ENCODE measurements around the gene LRRC1.
A peak's percentile ranks its signal among the peaks of the same experiment; 100 is the strongest.

Gene LRRC1

DNA sequence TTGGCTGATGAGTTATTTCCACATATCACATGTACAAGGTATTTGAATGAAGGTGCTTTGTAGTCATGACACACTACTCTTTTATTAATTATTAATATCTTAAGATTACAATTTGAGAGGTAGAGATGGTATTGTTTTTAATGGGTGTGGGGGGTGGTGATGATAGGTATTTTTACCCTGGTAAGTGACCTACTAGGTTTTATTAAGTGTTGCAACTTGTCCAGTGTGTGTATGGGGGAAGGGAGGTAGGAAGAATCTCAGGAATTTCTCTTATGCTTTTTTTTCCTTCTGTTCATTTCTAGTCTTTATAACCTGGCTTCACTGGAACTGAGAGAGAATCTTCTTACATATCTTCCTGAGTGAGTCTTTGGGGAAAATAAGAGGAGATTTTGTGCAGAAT, 101.4 kb downstream of the LRRC1 start:
- no peak for DNase-seq

- DNase-seq, result no peak
These were observed 103.4 kb downstream of the LRRC1 start for GRCh38 chr6:53898026-53898795.

DNA sequence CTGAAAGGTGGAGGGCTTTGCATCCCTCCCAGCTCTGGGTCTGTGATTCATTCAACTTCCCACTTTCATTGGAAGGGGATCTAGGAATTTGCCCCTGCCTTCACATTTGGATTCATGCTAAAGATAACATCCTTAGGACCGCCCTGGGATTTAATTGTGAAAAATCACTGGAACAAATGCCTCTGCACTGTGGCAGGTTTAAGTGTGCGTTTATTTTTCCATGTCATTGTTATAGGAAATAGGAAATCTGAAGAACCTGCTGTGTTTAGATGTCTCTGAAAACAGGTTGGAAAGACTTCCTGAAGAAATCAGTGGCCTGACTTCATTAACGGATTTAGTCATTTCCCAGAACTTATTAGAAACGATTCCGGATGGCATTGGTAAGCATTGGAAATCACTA, 104.7 kb downstream of the LRRC1 start:
- no peak for DNase-seq

GRCh38 chr6:53903357-53903756, 108.6 kb downstream of the LRRC1 start:
- DNase-seq, result no peak

DNA sequence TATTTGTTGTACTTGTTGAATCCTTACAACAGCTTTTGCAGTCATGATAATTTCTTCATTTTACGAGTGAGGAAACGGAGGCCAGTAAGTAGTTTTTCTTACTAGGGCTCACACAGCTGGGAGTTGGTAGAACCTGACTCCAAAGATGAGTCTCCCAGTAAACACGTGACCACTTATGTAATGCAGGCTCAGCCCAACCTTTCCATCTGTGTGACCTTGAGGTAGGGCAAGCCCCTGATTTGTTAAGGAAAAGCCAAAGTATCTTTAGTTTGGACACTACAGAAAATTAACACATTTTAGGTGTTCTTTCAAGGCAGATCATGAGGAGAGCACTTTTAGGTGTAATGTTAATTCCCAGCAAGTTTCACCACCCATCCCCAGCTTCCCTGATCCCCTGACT, 111.3 kb downstream of the LRRC1 start:
- no peak for DNase-seq

GRCh38 chr6:53906842-53907241, 112.0 kb downstream of the LRRC1 start:
- DNase-seq, result peak; percentile 32

DNA sequence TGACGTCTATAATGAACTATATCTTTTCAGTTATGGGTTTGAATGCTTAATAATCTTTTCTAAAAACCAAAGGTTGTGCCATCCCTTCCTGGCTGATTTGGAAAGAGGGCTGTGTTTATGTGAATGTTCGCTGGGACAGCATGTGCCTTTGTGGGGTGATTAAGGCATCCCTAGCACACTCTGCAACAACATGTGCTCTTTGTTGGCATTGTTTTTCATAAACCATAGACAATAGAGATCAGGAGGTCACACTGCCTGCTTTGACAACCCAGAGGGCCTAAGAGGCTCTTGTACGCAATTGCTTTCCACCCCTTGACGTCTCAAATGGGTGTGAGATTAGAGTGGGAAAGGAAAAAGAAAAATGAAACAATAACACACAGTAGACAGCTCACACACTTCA, 116.0 kb downstream of the LRRC1 start:
- no peak for DNase-seq

DNA sequence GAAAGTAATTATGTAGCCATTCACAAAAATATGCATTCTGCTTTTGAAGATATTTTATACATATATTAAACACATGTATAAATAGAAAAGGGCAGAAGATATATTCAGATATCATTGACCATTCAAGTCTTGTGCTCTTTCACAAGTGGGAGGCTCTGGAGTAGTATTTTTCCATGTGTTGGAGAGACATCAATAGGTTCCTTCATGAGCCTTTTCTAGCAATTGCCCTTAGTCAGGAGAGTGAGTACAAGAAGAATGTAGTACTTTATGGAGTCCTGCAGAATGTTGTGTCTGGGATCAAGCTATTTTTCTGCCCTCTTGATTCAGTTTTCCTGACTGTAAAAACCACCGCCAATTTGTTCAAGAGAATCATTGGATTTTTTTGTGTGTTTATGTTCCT, 117.9 kb downstream of the LRRC1 start:
- no peak for DNase-seq

GRCh38 chr6:53913286-53913685, 118.5 kb downstream of the LRRC1 start:
- no peak for DNase-seq

DNA sequence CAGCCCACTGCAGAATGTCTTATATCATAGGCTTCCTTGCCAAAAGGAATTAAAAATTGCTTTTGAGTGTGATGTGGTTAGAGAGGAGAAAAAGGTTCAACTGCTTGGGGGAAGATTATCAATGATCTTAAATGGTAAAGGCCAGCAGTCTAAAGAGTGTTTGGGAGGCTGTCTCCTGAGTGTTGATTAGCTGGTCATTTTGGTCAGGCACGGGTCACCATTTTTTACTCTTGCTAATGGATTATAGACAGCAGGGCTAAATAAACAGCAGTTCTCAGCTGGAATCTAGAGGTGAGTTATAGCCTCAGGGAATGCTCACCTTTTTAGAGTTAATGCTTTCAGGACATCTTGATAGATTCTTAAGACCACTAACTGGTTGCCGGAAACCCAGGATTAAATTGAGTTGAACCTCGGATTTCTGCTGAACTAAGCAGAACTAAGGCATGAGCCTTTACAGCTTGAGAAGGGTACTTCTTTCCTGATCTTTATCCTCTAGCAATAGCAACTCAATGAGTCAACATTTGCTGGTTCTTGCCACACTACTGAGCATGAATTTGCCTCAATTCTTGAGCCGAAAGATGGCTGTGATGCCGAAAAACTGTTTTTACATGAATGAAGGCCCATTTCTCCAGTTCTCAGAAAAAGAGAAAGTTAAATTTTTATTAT, 120.4 kb downstream of the LRRC1 start:
- DNase-seq, result no peak

GRCh38 chr6:53916804-53917463, 122.1 kb downstream of the LRRC1 start:
- no peak for DNase-seq

GRCh38 chr6:53917464-53917842, 122.6 kb downstream of the LRRC1 start:
- no peak for DNase-seq

- no peak for DNase-seq
These were observed 124.2 kb downstream of the LRRC1 start for GRCh38 chr6:53918854-53919510.

DNA sequence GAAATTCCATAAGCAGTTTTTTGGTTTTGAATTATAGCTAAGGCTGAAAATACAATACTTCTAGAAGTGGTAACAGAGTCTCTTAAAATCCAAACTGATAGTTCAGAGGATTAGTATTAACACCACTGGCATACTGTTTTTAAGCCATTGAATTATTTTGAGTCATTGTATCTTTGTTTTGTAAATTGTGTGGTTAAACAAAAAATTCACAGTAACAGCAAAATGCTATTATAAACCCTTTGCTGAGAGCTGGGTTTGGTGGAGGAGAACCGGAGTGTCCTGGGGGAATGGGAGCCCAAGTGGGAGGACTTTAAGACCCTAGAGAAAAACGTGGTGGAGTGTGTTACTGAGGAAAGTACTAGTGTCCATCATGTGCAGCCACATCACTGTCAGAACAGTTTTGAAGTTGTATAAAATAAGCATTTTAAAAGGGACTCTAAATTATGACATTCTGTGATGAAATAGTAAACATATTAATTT, 125.1 kb downstream of the LRRC1 start:
- no peak for DNase-seq

DNA sequence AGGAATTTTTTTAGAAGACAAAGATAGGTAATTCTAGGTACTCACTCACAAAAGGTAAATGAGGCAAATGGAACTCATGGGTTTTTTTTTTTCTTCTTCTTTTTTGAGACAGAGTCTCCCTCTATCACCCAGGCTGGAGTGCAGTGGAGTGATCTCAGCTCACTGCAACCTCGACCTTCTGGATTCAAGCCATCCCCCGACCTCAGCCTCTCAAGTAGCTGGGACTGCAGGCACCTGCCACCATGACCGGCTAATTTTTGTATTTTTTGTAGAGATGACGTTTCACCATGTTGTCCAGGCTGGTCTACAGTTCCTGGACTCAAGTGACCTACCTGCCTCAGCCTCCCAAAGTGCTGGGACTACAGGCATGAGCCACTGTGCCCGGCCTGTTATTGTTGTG, 126.1 kb downstream of the LRRC1 start:
- DNase-seq, result no peak

DNA sequence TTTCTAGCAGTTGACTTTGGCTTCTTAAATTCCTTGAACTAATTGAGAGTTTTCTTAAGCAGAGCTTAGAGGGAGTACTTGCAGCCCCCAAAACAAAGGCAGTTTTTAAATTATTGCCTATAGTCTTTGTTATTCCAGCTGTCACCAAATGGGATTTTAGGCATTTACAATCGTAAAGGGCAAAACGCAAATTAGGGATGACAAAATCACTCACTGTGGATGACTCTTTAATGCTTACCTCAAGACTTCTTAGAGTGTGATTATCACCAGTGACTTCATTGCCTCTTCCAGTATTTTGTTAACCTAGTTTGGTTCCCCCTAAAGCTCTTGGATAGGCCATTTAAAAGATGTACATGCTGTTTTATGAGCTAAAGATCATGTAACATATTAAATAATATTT, 126.8 kb downstream of the LRRC1 start:
- DNase-seq, result no peak

GRCh38 chr6:53922539-53922981, 127.8 kb downstream of the LRRC1 start:
- no peak for DNase-seq

- no peak for DNase-seq
These were observed 129.5 kb downstream of the LRRC1 start for GRCh38 chr6:53924277-53924676.

GRCh38 chr6:53924821-53925422, 130.1 kb downstream of the LRRC1 start:
- no peak for DNase-seq

- no peak for DNase-seq
These were observed 131.1 kb downstream of the LRRC1 start for GRCh38 chr6:53925891-53926290.

DNA sequence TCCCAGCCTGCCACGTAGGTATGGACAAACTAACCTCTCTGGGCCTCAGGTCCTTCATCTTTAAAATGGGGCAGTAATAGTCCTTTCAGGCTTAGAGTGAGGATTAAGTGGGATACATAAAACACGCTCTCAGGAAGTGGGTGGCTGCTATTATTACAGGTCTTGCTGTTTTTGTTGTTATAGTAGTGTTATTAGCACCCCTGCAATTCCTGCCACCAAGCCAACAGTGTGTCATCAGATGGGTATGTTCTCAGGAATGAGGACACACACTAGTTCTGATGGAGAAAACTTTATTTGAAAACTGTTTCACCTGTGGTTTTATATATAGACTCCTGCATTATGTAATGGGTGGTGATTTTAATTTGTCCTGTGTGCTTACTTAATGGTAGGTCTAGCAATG, 131.7 kb downstream of the LRRC1 start:
- DNase-seq, result no peak

DNA sequence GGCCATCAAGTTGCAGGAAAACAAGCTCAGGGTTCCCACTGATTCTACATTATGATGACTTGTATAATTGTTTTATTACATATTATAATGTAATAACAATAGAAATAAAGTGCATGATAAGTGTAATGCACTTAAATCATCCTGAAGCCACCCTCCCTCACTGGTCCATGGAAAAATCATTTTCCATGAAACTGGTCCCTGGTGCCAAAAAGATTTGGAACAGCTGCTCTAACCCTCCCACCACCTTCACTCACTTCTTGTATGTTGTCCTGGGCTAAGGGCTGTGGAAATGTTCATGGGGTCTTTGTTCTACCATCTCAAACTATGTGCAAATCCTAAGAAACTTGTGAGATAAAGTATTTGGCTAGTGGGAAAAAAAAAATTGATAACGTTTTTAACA, 133.8 kb downstream of the LRRC1 start:
- no peak for DNase-seq

Data from OCI-M1 (cell line).